Peyer's patch (tissue), 4 donors: ENCODE results near the gene CCL23.

Experiments
- POLR2A ChIP-seq, 2 donors: fragments of 450-650 bp; IDR thresholded peaks; one replicate each; pipeline ENCODE4 v1.5.1; 2017; ENCODE audit warnings: antibody characterized with exemption in 2 of 2, mild to moderate bottlenecking in 2 of 2, moderate library complexity in 2 of 2
- TF ChIP-seq, protein P1 (sequence below), 6 experiments: fragments of 450-650 bp in 4 of 6; fragments of 200-600 bp in 2 of 6; sonication (generic) in 1 of 6; IDR thresholded peaks; one replicate each; pipeline ENCODE4 v1.5.1; 2017 to 2019; ENCODE audit warnings: antibody characterized with exemption in 6 of 6, mild to moderate bottlenecking in 3 of 6, moderate library complexity in 1 of 6

DNA sequence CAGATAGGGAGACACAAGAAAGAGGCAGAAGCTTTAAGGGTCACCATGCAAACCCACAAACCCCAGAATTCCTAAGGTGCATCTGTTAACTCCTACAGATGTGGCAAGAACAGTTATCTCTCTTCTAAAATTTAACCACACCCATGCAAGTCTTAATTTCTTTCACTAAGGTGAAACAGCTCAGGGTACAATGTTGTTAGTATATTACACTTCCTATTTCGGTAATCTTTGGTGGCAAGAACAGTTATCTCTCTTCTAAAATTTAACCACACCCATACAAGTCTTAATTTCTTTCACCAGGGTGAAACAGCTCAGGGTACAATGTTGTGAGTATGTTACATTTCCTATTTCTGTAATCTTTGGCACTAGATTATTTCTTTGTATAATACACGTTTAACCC, 6.6 kb downstream of the CCL23 start:
- TF ChIP-seq POLR2A (IDR thresholded peaks at IDR 0.05), result no peak
- TF ChIP-seq, protein P1, sequence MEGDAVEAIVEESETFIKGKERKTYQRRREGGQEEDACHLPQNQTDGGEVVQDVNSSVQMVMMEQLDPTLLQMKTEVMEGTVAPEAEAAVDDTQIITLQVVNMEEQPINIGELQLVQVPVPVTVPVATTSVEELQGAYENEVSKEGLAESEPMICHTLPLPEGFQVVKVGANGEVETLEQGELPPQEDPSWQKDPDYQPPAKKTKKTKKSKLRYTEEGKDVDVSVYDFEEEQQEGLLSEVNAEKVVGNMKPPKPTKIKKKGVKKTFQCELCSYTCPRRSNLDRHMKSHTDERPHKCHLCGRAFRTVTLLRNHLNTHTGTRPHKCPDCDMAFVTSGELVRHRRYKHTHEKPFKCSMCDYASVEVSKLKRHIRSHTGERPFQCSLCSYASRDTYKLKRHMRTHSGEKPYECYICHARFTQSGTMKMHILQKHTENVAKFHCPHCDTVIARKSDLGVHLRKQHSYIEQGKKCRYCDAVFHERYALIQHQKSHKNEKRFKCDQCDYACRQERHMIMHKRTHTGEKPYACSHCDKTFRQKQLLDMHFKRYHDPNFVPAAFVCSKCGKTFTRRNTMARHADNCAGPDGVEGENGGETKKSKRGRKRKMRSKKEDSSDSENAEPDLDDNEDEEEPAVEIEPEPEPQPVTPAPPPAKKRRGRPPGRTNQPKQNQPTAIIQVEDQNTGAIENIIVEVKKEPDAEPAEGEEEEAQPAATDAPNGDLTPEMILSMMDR (IDR thresholded peaks at IDR 0.05), result no peak
